Upper lobe of left lung (tissue), 6 donors: ENCODE data around the gene VSIG10. TPM values are rescaled to one million over a fixed set of nuclear protein-coding genes. Genes with fewer than 3 reads are reported as not detected.
A peak's percentile ranks its signal among the peaks of the same experiment; 100 is the strongest.

Experiments
- ATAC-seq, 2 donors: fragments of 200-7000 bp; cut with Tn5 transposase; one replicate each; pipeline ENCODE4 v1.9.1; 2022; ENCODE audit warnings: mild to moderate bottlenecking in 2 of 2, moderate library complexity in 2 of 2; ENCODE audit not compliant: low FRiP score in 2 of 2
- DNase-seq, 2 donors: peaks; one replicate each; pipeline ENCODE4 v3.0.0-alpha.2; 2019 to 2020
- H3K27ac ChIP-seq, 4 donors: fragments of 200-600 bp; sonication (generic); one replicate each; pipeline ENCODE4 v1.5.1; 2016 to 2019
- H3K27me3 ChIP-seq, 4 donors: fragments of 200-600 bp; sonication (generic); one replicate each; pipeline ENCODE4 v1.5.1; 2017 to 2019
- H3K36me3 ChIP-seq, 4 donors: fragments of 200-600 bp; sonication (generic); one replicate each; pipeline ENCODE4 v1.5.1; 2016 to 2019
- H3K4me1 ChIP-seq, 4 donors: fragments of 200-600 bp; sonication (generic); one replicate each; pipeline ENCODE4 v1.5.1; 2018 to 2019
- H3K4me3 ChIP-seq, 4 donors: fragments of 200-600 bp; sonication (generic); one replicate each; pipeline ENCODE4 v1.5.1; 2017 to 2019; ENCODE audit warnings: mild to moderate bottlenecking in 2 of 4, moderate library complexity in 1 of 4
- H3K9me3 ChIP-seq, 4 donors: fragments of 200-600 bp; sonication (generic); one replicate each; pipeline ENCODE4 v1.5.1; 2018 to 2019
- CTCF ChIP-seq, 6 experiments: fragments of 450-650 bp in 4 of 6; fragments of 200-600 bp in 2 of 6; sonication (generic) in 2 of 6; IDR thresholded peaks; one replicate each; pipeline ENCODE4 v1.5.1; 2016 to 2019; ENCODE audit warnings: antibody characterized with exemption in 6 of 6
- EP300 ChIP-seq, 4 donors: sonication (generic); formaldehyde crosslinking; IDR thresholded peaks; one replicate each; pipeline ENCODE4 v1.5.1; 2017; ENCODE audit warnings: antibody characterized with exemption in 4 of 4, control low read depth in 2 of 4
- POLR2A ChIP-seq, 4 donors: fragments of 450-650 bp; IDR thresholded peaks; one replicate each; pipeline ENCODE4 v1.5.1; 2016 to 2017; ENCODE audit warnings: antibody characterized with exemption in 4 of 4, mild to moderate bottlenecking in 2 of 4
- POLR2AphosphoS5 ChIP-seq, 2 donors: sonication (generic); formaldehyde crosslinking; IDR thresholded peaks; one replicate each; pipeline ENCODE4 v1.5.1; 2017; ENCODE audit warnings: antibody characterized with exemption in 2 of 2
- WGBS, 2 donors: methylation state at CpG; one replicate each; pipeline ENCODE4 v1.1.5; 2017 to 2018; 5-methylcytosine and 5-hydroxymethylcytosine counted together
- total RNA-seq, 6 donors: library from RNA; depleted of rRNA in 4 of 6; stranded (reverse); fragments of >200 nt in 4 of 6; gene quantifications; one replicate each; pipeline versions ENCODE4 v1.1.0 to v1.2.1, GENCODE V29; 2016 to 2021
- donor health status: DM: no; HTN: no; CAD: no; lungs with moderate emphysema.
- donor health status: DM: no; HTN: yes; CAD: no; lungs with severe emphysema.

The VSIG10 gene
- total RNA-seq, 6 donors from 2014 or later, result 44.1 to 157 (median 72.8) TPM

- DNase-seq (peak in 1 of 2 donors; percentile 24), ATAC-seq (peak in 1 of 2 donors; percentile 38)
Observed at GRCh38 chr12:118103201-118103600, 610 bp downstream of the VSIG10 start.

GRCh38 chr12:118102609-118103008, 1.2 kb downstream of the VSIG10 start:
- H3K27ac ChIP-seq, result peak overlapping the region in 3 of 4 donors; percentile 77 to 89 (median 87)

More at GRCh38 chr12:118103201-118103600, 610 bp downstream of the VSIG10 start:
- Histone ChIP-seq H3K9me3 (no peaks in the 10 kb centered on the region), H3K27ac (peak overlapping the region; percentile 77 to 89 (median 87)), H3K36me3 (no peaks in the 10 kb centered on the region), H3K27me3 (no peaks in the 10 kb centered on the region), H3K4me3 (peak overlapping the region; percentile 85 to 93 (median 89)), H3K4me1 (peaks cover 15 to 32% (median 20%) of the 10 kb centered on the region in 4 donors)
- 1% methylated on average over 21 to 29 of the region's 32 CpGs for WGBS, 2 donors
- TF ChIP-seq EP300 (IDR thresholded peaks at IDR 0.05) (no peak), POLR2A (IDR thresholded peaks at IDR 0.05) (no peak), POLR2AphosphoS5 (IDR thresholded peaks at IDR 0.05) (no peak), CTCF (IDR thresholded peaks at IDR 0.05) (no peak)

GRCh38 chr12:118102070-118102469, 1.7 kb downstream of the VSIG10 start:
- Histone ChIP-seq H3K4me3 (peak overlapping the region in 2 of 4 donors; percentile 91 to 93), H3K4me1 (peaks cover 15 to 32% (median 20%) of the 10 kb centered on the region in 4 donors), H3K36me3 (no peaks in the 10 kb centered on the region), H3K27me3 (no peaks in the 10 kb centered on the region), H3K9me3 (no peaks in the 10 kb centered on the region), H3K27ac (peak overlapping the region in 3 of 4 donors; percentile 4 to 18 (median 11))
- TF ChIP-seq CTCF (IDR thresholded peaks at IDR 0.05) (no peak), POLR2AphosphoS5 (IDR thresholded peaks at IDR 0.05) (no peak), EP300 (IDR thresholded peaks at IDR 0.05) (no peak), POLR2A (IDR thresholded peaks at IDR 0.05) (no peak)
- DNase-seq (no peak), ATAC-seq (no peak)
- 76 to 93% methylated on average over 4 to 6 of the region's 6 CpGs for WGBS, 2 donors

More at GRCh38 chr12:118102609-118103008, 1.2 kb downstream of the VSIG10 start:
- WGBS, 2 donors, result 15 to 23% methylated on average over 5 of the region's 5 CpGs
- Histone ChIP-seq H3K27me3 (no peaks in the 10 kb centered on the region), H3K36me3 (no peaks in the 10 kb centered on the region), H3K4me1 (peaks cover 15 to 32% (median 20%) of the 10 kb centered on the region in 4 donors), H3K4me3 (peak overlapping the region in 3 of 4 donors; percentile 85 to 93 (median 91)), H3K9me3 (no peaks in the 10 kb centered on the region)
- DNase-seq, result no peak
- TF ChIP-seq POLR2A (IDR thresholded peaks at IDR 0.05) (no peak), CTCF (IDR thresholded peaks at IDR 0.05) (no peak), EP300 (IDR thresholded peaks at IDR 0.05) (no peak), POLR2AphosphoS5 (IDR thresholded peaks at IDR 0.05) (no peak)
- ATAC-seq, result no peak

GRCh38 chr12:118101051-118101450, 2.8 kb downstream of the VSIG10 start:
- no peak overlapping the region for H3K4me3 ChIP-seq
- no peaks in the 10 kb centered on the region for H3K27me3 ChIP-seq
- 87 to 94% methylated on average over 3 of the region's 3 CpGs for WGBS, 2 donors
- H3K27ac ChIP-seq, result peak overlapping the region in 1 of 4 donors; percentile 10
- peaks cover 15 to 32% (median 20%) of the 10 kb centered on the region in 4 donors for H3K4me1 ChIP-seq
- DNase-seq (no peak), ATAC-seq (no peak)
- H3K9me3 ChIP-seq, result no peaks in the 10 kb centered on the region
- no peaks in the 10 kb centered on the region for H3K36me3 ChIP-seq
- TF ChIP-seq POLR2AphosphoS5 (IDR thresholded peaks at IDR 0.05) (no peak), EP300 (IDR thresholded peaks at IDR 0.05) (no peak)

- H3K4me1 ChIP-seq, result peaks cover 9 to 19% (median 14%) of the 10 kb centered on the region in 4 donors
- peaks cover 0 to 13% (median 0%) of the 10 kb centered on the region in 4 donors for H3K36me3 ChIP-seq
- 85 to 87% methylated on average over 10 to 12 of the region's 12 CpGs for WGBS, 2 donors
- no peak overlapping the region for H3K4me3 ChIP-seq
- no peak for ATAC-seq
- no peak overlapping the region for H3K27ac ChIP-seq
- no peaks in the 10 kb centered on the region for H3K9me3 ChIP-seq
- TF ChIP-seq POLR2AphosphoS5 (IDR thresholded peaks at IDR 0.05), result no peak
- TF ChIP-seq POLR2A (IDR thresholded peaks at IDR 0.05), result no peak
- no peak for TF ChIP-seq EP300 (IDR thresholded peaks at IDR 0.05)
- TF ChIP-seq CTCF (IDR thresholded peaks at IDR 0.05), result no peak
- H3K27me3 ChIP-seq, result no peaks in the 10 kb centered on the region
- no peak for DNase-seq
Observed at GRCh38 chr12:118098911-118099671, 4.7 kb downstream of the VSIG10 start.
